WI38 (cell line): Measurements from ENCODE around the gene KITLG.

Source experiments
- H3K4me3 ChIP-seq: 2 replicates; pipeline ENCODE4 v1.5.1; 2011; ENCODE audit warnings: low read depth, mild to moderate bottlenecking, control low read depth, low read length
- TF ChIP-seq, protein P1 (sequence below): IDR thresholded peaks from 2 replicates; pipeline ENCODE4 v1.5.1; 2012; ENCODE audit warnings: low read depth, mild to moderate bottlenecking, control low read depth, low read length

Gene KITLG

DNA sequence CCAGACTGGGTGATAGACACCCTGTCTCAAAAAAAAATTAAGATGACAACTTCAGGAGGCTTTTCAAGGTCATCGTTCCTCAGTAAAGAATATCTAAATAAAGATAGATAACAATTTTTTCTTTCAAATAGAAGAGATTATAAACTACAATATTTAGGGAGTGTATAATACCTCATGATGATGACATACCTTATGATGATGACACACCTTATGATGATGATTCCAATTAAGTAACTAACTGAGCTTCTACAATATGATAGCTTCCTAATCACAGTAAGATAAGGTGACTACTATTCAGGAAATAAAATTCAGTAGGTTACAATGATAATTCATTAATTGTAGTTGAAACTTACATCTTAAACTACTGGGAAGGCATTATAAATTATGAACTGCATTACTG lies 40.4 kb downstream of the KITLG start:
- TF ChIP-seq, protein P1, sequence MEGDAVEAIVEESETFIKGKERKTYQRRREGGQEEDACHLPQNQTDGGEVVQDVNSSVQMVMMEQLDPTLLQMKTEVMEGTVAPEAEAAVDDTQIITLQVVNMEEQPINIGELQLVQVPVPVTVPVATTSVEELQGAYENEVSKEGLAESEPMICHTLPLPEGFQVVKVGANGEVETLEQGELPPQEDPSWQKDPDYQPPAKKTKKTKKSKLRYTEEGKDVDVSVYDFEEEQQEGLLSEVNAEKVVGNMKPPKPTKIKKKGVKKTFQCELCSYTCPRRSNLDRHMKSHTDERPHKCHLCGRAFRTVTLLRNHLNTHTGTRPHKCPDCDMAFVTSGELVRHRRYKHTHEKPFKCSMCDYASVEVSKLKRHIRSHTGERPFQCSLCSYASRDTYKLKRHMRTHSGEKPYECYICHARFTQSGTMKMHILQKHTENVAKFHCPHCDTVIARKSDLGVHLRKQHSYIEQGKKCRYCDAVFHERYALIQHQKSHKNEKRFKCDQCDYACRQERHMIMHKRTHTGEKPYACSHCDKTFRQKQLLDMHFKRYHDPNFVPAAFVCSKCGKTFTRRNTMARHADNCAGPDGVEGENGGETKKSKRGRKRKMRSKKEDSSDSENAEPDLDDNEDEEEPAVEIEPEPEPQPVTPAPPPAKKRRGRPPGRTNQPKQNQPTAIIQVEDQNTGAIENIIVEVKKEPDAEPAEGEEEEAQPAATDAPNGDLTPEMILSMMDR, result no peak
- no peak overlapping the region for H3K4me3 ChIP-seq

DNA sequence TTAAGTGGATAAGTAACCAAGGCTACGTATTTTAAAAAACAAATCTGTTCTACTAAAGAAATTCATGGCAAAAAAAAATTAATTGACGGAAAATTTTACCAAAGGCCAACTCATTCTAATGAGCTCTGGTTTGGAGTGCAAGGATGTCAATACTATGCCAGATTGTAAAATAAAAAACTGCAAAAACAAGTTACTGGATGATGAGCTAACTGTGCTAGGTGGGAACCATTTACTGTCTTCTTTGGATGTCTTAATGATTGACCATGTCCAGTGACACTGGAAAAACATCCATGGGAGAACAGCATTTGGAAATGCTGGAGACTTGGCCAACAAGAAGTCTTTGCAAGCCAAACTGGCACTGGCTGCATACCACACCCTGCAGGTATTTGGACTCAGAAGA lies 41.6 kb downstream of the KITLG start:
- TF ChIP-seq, protein P1, result no peak

DNA sequence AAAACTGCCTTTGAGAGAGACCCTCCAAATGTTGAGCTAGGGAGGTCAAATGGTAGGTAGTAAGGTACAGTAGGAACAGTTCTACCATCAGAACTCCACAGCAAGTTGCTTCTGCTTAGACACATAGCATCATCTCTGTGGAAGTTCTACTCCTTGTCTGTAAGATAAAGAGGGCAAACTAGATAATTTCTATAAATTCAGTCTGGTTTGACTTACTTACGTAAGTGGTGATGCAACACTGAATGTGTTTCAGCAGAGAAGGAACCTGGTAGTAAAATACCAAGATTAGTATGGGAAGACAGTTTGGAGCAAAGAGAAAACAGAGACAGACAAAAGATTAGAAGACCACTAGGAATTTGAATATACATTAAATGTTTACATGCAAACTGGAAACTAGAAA lies 42.0 kb downstream of the KITLG start:
- H3K4me3 ChIP-seq, result no peak overlapping the region
- TF ChIP-seq, protein P1, result no peak

More for the DNA sequence above, 41.6 kb downstream of the KITLG start:
- H3K4me3 ChIP-seq, result no peak overlapping the region

DNA sequence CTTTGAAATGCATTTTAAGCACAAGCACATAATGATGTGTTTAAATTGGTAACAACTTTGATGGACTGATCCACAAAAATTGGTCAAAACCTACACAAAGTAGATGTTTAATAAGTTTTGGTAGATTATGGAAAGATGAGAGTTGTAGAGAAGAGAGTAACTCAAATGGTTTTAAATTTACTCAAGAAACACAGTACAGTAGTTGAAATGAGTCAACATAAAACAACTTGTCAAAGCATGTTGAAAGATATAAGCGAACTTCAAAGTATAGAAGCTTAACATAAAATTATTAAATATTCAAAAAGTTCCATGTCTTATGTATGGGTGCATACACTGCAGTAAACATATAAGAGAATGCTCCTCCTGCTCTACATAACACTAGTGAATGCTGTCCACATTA lies 49.4 kb downstream of the KITLG start:
- H3K4me3 ChIP-seq, result no peak overlapping the region
- TF ChIP-seq, protein P1, result no peak

DNA sequence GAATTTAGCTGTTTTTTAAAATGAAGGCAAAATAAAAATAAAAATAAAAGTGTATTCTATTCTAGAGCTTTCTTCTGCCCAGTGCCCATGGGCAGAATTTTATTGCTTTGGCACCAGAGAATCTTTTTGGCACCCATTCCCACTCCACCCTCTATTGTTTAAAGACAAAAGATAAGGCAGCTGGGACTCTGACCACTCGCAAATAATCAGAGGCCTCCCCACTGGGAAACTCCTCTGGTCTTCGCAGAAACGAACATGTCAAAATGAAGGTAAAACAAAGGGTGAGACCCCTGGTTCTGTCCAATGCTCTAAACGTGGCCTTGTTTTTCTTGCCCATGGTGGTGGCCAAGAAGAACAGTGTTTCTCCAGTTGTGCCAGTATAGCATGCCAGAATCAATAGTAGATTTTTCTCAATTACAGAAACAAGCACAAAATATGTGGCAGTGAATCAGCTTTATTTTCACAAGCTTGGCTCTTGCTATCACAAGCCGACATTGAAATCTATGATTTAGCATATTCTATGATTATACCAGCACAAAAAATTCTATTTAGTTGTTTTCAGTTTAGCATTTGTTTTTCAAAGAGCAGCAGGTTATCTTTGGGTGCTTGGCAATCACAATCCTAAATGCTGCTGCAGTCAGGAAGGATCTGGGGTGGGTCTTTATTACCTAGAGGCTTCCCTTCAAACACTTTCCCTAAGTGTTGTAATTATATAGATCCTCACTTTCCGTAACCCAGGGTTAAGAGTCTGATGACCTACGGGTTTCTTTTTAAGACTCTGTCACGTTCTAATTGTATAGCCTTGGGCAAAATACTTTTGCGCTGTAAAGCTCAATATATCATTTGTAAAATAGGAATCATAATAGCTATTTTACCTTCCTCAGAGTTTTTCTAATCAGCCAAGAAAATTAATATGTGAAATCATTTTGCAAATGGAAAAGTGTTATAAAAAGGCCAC lies 50.5 kb downstream of the KITLG start:
- no peak overlapping the region for H3K4me3 ChIP-seq
- TF ChIP-seq, protein P1, result no peak

DNA sequence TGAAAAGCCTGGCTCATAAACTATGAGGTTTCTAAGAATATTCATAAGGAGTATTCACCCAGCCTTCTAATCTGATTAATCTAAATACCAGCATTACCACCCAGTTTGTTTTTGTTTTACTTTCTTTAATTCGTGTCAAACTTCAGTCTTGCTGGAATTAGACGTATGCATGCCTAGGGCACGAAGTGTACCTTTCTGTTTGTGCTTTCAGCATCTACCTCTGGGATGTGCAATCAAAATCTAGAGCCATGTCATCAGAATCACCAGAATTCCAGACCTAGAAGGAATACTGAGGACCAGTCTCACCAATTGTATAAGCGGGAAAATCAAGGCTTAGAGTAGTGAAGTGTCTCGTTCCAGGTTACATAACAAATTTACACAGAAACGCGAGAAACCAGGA lies 57.3 kb downstream of the KITLG start:
- TF ChIP-seq, protein P1, result no peak
- no peak overlapping the region for H3K4me3 ChIP-seq

DNA sequence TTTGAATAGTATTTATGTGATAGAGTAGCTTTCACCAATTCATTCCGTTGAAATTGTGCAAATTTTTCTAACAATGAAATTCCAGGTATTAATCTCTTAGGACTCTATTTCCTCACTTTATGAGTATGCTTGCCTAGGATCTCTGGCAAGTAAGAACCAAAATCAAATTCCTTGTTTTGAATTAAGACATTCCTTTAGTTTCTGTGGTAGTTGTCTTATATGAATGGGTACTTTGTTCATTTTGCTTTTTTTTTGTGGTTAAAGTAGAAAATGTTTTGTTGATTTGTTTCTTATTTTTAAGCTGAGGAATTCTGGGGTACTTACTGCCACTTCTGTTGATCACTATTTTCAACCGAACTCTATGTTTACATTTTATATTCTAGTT lies 59.8 kb downstream of the KITLG start:
- TF ChIP-seq, protein P1, result no peak

More for the DNA sequence above, 59.8 kb downstream of the KITLG start:
- no peak overlapping the region for H3K4me3 ChIP-seq
